Measurements from ENCODE around the gene CREB3.

- no peak for TF ChIP-seq CTCF (IDR thresholded peaks at IDR 0.05; ENCODE audit: insufficient read depth, low read length, poor library complexity, severe bottlenecking)
- TF ChIP-seq EZH2phosphoT487 (conservative IDR thresholded peaks at IDR 0.05; ENCODE audit: low read length), result no peak
Observed at GRCh38 chr9:35690294-35690613, 42.2 kb upstream of the CREB3 start.

All from SU-DHL-6 (cell line).